ENCODE measurements around the gene PIK3C2A.

Gene PIK3C2A

DNA sequence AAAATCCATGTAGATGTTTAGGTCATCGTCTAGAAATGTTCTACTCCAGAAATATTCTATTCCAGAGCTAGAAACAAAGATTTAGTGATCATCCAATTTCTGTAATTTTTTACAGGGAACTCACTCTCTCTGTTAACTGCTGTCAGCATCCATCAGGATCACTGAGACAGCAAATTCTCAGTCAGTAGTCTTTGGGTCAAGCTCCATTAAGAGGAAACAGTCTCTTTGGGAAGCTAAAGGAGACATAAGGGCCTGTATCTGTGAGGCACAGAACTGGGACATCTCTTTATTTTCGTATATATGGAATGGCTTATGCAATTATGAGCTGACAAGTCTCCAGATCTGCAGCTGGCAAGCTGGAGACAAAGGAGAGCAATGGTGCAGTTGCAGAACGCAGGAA lies 48.3 kb downstream of the PIK3C2A start:
- no peak for DNase-seq (ENCODE audit: low spot score)
